ENCODE results near the gene RERG.

DNA sequence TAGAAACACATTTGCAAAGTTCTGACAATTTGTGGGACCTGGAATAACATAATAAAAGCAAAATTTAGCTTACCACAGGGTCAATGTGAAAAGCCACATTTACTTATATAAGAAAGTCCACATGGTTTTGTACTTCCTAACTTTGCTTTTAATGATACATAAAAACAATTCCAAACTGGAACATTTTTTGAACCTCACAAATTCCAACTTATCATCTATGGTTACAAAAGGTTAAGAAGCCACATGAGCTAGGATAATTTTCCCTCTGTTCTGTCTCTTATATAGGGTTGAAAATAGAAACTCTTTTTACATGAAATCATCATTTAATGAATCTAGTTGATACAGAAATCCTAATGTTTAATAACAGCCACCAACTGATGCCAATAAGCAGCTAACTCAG lies 8.9 kb upstream of the RERG start:
- TF ChIP-seq, protein P1, sequence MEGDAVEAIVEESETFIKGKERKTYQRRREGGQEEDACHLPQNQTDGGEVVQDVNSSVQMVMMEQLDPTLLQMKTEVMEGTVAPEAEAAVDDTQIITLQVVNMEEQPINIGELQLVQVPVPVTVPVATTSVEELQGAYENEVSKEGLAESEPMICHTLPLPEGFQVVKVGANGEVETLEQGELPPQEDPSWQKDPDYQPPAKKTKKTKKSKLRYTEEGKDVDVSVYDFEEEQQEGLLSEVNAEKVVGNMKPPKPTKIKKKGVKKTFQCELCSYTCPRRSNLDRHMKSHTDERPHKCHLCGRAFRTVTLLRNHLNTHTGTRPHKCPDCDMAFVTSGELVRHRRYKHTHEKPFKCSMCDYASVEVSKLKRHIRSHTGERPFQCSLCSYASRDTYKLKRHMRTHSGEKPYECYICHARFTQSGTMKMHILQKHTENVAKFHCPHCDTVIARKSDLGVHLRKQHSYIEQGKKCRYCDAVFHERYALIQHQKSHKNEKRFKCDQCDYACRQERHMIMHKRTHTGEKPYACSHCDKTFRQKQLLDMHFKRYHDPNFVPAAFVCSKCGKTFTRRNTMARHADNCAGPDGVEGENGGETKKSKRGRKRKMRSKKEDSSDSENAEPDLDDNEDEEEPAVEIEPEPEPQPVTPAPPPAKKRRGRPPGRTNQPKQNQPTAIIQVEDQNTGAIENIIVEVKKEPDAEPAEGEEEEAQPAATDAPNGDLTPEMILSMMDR (IDR thresholded peaks at IDR 0.05) = no peak
- no peak for TF ChIP-seq POLR2A (IDR thresholded peaks at IDR 0.05)
- no peak for TF ChIP-seq EP300 (IDR thresholded peaks at IDR 0.05)
- TF ChIP-seq POLR2AphosphoS5 (IDR thresholded peaks at IDR 0.05) = no peak

Measured in upper lobe of left lung (tissue), 4 donors.